SK-N-MC (cell line): ENCODE results near the gene MOV10L1.

ENCODE experiments used
- EZH2 ChIP-seq: fragments of 200-600 bp; sonication (generic); IDR thresholded peaks from one replicate; pipeline ENCODE4 v1.6.1; 2017; ENCODE audit warnings: antibody characterized with exemption
- POLR2AphosphoS5 ChIP-seq: IDR thresholded peaks from 2 replicates; pipeline ENCODE4 v1.6.1; 2012; ENCODE audit warnings: mild to moderate bottlenecking, low read depth, low read length, borderline replicate concordance

GRCh38 chr22:50169181-50169759 lies 79.5 kb downstream of the MOV10L1 start:
- no peak for TF ChIP-seq POLR2AphosphoS5
- no peak for TF ChIP-seq EZH2
